HG03060 (cell line): ENCODE measurements around the gene LYPD5.
A peak's percentile ranks its signal among the peaks of the same experiment; 100 is the strongest.

Experiments used
- ATAC-seq: cut with Tn5 transposase; IDR thresholded peaks from one replicate; pipeline ENCODE4 v1.9.1; 2021; ENCODE audit warnings: low read depth, moderate number of reproducible peaks; ENCODE audit not compliant: unreplicated experiment

LYPD5 gene

DNA sequence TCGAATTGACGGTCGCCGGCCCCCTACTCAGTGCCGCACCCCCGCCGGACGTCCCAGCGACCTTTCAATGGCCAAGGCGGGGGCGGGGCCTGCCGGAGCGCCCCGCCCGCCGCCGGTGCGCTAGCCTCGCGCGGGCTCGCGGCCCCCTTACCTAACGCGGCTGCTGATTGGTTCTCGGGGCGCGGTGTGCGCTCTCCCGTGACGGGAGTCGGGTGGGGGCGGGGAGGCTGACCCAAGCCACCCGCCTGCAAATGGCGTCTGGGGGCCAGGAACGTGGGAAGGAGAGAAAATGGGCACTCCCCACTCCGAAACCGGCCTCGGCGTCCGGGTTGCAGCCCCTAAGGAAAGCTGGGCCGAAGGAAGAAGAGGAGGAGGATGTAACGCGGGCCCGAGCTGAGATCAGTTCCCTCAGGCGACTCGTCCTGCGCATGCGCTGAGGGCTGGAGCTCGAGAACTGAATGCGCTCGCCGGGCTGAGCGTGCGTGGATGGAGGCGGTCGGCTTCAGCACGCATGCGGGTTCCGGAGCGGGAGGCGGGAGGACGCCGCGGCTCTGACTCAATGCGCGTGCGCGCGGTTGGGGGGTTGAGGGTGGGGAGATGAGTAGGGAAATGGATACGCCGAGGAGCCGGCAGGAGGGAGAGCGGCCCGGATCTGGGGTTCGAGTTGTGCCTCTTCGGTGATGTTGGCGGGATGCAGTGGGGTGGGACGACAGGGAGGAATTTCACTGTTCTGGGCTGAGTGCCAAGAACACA lies 47.6 kb downstream of the LYPD5 start, which contains the start of gene SMG9:
Gene SMG9, minus strand, starts transcription at position 460 of the 753 bp plus-strand sequence. CDS start 4,221 bp downstream, outside the sequence.
- peak; percentile 33 for ATAC-seq

DNA sequence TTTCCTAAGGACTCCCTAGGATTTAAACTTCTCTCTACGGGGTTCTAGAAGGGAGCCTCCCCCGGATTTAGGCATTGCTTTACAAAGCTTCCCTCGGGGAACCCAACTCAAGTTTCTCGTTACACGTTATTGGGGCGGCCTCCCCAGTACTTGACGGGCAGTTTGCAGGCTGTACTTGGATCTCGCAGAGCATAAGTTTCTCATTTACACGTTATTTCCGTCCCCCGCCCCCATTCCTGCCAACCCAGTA lies 48.1 kb downstream of the LYPD5 start:
- no peak for ATAC-seq

DNA sequence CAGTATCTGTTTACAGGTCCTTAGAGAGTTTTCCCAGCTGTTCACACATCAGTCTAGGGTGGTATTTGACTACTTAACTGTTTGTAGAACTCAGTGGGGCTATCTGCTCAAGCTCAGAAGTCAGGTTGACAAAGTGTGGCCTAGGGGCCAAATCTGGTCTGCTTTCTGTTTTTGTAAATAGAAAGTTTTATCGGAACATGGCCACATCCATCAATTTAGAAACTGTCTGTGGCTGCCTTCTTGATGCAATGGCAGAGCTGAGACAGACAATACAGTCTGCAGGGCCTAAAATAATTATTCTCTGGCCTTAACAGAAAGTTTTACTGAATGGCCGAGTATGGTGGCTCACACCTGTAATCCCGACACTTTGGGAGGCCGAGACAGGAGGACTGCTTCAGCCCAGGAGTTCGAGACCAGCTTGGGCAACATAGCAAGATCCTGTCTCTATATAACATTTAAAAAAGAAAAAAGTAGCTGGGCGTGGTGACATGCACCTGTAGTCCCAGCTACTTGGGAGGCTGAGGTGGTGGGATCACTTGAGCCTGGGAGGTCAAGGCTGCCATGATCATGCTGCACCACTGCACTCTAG lies 49.9 kb downstream of the LYPD5 start:
- no peak for ATAC-seq

DNA sequence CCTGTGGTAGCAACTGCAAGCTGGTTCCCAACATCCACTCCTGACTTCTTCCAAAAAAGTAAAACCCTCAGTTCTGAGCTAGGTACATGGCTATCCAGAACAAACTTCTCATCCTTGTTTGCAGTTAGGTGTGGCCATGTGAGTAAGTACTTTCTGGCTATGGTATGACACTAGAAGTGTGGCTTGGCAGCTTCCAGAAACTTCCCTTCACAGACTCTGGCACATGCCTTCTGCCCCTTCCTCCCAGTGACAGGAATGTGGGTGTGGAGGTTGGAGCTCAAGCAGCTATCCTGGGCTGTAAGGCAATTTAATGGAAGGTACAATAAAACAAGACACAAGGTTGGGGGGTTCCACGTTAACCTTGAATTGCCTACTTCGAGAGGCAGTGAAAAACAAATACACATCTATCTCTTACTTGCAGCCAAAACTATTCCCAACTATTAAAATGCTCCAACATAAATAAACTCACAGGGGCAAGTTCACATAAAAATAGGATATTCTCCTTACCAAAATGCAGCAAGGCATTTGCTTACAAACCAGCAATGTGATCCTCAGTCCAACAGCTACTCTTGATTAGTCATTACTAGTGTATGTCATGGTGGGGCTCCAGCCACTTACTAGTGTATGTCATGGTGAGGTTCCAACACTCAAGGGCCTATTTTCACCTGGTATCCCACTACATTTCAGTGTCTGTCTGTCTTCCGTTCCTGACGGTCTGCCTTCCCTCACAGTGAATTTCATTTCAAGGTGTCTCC lies 50.6 kb downstream of the LYPD5 start:
- no peak for ATAC-seq

DNA sequence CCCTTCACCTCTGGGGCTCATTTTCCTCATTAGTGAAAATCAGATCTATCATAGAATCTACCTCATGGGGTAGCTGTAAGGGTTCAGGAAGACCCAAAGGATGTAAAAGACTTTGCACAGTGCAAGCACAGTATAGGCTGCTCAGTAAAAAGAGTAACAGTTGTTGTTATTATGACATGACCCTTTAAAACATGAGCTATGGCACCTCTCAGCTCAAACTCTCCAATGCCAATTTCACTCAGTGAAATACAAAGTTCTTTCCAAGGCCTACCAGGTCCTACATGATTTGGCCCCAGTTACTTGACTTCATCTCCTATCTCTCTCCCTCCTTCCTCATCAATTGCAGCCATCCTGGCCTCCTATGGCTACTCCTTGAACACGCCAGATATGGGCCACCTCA lies 52.3 kb downstream of the LYPD5 start:
- no peak for ATAC-seq

DNA sequence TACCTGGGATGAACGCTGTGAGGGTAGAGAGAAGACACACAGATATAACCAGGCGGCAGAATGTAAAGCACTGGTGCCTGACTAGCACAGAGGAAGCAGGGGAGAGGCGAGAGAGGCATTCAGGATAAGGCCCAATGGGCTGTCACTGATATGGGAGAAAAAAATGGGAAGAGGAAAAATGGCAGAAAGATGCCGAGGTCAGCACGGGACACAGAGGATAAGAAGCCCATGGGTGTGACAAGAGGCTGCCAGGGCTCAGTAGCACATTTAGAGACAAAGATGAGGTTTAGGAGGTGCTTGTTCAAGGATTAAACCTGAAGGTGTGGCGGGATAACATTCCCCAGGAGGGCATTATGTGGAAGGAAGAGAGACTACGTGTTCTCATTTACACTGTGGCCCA lies 53.1 kb downstream of the LYPD5 start:
- no peak for ATAC-seq

DNA sequence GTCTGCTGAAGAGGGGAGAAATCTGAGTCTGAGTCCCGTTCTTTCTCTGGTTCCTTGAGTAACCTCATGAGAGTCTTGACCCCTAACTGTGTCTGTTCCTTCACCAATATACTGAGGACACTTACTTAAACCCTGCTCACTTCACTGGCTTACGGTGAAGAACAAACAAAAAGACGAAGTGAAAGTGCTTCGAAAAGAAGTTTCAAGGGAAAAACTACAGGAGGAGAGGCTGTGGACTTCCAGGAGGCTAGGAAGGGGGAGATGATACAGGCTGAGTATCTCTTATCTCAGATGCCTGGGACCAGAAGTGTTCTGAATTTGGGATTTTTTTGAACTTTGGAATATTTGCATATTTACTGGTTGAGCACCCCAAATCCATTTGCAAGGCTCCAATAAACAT lies 53.6 kb downstream of the LYPD5 start:
- ATAC-seq = no peak

DNA sequence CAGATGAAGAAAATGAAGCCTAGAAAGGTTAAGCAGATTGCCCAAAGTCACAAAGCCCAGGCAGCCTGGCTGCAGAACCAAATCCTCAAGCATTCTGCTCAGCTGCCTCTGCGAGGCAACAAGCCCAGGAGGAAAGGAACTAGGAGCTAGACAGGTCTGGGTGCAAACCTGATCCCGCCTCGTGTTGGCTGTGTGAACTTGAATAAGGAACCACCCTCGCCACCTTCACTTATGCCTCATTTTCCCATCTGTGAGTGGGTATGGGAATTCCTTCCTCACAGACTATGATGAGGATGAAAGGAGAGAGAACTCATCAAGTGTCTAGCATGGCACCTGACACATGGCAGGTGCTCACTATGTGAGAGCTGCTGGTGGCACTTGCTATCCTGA lies 54.0 kb downstream of the LYPD5 start:
- no peak for ATAC-seq

DNA sequence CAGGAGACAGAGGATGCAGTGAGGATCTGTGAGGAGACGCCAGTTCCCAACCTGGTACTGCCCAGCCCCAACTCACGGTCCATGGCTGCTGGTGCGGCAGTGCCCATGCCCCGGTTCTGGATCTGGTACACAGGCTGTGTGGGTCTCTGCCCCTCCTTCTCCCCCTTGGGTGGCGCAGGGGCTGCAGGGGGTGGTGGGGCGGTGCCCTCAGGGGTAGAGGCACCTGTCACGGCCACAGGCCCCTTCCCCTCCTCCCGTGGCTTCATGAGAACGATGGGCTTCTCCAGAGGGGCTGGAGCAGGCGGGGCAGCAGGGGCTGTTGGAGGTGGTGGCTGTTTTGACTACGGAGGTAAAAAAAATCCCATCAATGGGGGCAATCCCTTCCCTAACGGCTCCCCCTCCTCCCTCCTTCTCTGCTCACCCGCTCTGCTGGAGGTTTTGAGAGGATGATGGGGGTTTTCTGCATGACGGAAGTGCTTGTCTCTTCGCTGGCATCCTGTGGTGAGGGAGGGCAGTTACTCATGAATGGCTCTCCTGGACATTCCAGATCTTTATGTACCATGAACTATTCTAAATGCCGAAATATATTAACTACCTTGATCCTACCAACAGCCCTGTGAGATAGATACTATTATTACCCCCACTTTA lies 54.6 kb downstream of the LYPD5 start:
- no peak for ATAC-seq
